ENCODE data around the gene RGMA.
A peak's percentile ranks its signal among the peaks of the same experiment; 100 is the strongest.
"Not testable (repeated sequence)": the region's sequence is repeated elsewhere in the genome, so short reads cannot be mapped to it uniquely, and the experiment has no call there.

The RGMA gene

GRCh38 chr15:93048426-93048721 lies 40.6 kb downstream of the RGMA start:
- DNase-seq (ENCODE audit: low read depth in 2 of 2) = no peak

- DNase-seq (ENCODE audit: low read depth in 2 of 2) = peak in 1 of 2 donors; percentile 8
These were observed 41.2 kb downstream of the RGMA start for GRCh38 chr15:93047621-93048425.

DNA sequence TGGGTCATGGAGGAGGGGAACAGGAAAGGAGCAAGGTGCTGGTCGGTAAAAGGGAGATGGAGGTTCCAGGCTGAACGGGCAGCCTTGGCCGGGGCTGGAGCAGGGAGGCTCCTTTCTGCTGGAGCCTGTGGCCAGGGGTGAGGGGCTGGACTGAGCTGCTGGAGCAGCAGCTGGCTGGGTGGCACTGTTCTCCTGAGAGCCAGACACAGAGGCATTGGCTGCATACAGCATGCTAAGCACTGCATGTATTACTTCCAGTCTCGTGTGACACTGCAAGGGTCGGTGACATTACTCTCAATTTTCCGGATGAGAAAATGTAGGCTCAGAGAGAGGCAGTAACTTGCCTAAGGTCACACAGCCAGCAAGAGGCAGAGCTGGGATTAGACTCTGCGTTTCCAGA lies 42.3 kb downstream of the RGMA start:
- DNase-seq (ENCODE audit: low read depth in 2 of 2) = no peak

GRCh38 chr15:93046120-93046519 lies 42.9 kb downstream of the RGMA start:
- DNase-seq (ENCODE audit: low read depth in 2 of 2) = no peak

GRCh38 chr15:93045191-93045785 lies 43.7 kb downstream of the RGMA start:
- DNase-seq (ENCODE audit: low read depth in 2 of 2) = no peak

DNA sequence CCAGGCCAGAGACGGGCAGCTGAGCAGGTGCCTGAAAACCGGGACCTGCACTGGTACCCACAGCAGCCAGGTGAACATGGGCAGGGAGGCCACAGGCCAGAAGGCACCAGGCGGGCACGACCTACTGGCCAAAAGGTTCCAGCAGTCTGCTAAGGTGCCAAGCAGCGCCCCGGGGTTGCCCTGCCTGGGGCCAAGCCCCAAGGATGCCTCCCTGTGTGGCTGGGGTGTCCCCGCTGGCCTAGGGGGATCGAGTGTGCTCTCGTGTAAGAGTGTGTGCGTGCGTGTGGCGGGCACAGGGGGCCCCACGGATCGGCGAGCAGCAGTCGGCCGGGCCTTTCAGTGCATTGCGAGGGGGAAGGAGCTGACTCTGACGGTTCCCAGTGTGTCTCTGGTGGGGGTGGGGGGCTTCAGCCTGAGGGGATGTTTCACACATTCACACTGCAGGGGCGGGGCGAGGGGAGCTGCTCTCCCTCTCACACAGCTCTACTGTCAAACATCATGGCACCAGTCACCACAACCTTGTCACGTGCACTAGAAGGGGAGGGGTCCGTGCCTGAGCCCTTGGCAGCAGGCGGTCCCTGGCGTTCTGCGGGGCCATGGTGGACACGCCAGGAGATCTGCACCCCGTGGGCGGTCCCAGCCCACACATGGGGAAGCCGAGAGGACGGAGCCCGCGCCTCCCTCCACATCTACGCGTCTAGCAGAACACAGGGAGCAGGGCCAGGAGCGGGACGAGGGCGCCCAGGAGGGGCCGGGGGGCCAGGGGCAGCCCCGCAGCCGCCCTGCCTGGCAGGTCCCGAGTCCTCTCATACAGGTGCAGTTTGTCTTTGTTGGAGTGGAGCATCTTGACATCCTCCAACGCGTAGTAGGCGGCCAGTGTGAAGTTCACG lies 44.5 kb downstream of the RGMA start:
- DNase-seq (ENCODE audit: low read depth in 2 of 2) = no peak

- no peak for DNase-seq (ENCODE audit: low read depth in 2 of 2)
These were observed 45.2 kb downstream of the RGMA start for GRCh38 chr15:93043621-93044300.

GRCh38 chr15:93042691-93043378 lies 46.2 kb downstream of the RGMA start:
- no peak for DNase-seq (ENCODE audit: low read depth in 2 of 2)

- no peak for DNase-seq (ENCODE audit: low read depth in 2 of 2)
These were observed 46.8 kb downstream of the RGMA start for GRCh38 chr15:93042211-93042610.

DNA sequence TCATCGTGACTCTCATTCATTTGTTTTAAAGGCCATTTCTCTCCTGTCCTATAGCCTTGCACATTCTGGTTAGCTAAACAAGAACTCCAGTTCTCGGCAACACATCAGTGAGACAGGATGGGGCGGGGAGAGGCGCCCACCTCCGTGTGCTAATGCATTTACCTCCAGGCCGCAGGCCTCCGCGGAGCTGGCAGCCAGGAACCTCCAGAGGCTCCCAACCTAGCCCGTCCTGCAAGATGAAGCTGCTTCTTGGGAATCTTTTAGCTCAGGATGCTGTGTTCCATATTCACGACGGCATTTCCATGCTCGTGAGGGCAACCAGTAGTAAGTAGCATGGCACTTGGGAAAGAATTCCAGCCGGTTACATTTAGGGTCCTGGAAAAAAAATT lies 47.9 kb downstream of the RGMA start:
- no peak for DNase-seq (ENCODE audit: low read depth in 2 of 2)

DNA sequence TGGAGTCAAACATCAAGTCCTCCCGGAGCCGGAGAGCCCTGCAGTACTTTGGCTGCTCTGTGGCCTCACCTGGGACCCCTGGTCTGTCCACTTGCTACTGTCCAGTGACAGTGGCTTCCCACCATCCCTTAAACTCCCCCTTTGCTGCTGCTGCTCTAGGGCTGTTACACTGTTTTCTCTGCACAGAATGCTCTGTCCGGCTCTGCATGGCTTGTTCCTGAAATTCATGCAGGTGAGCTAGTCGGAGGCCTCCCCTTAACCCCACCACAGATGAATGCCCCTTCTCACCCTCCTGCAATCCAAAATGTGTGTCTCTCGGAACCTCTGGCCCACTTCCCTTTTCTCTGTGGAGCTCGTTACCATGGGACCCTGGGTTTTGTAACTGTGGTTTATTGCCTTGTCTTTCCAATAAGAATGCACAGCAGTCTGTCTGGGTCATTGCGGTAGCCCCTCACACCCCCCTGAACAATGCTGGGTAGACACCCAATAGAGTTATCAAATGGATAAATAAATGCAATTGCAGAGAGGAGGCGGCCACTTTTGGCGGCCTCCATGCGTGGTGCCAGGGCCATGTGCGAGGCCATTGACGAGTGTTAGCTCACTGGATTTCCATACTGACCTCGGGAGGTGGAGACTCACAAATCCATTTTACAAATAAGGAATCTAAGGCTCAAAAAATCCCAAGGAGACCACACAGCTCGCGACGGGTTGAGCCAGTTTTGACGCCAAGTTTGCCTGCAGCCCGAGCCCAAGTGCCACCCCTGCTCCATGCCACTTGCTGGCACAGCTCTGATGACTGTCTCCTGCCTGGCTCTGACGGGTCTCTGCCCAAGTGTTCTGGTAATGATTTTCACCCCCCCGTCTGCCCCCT lies 48.5 kb downstream of the RGMA start:
- DNase-seq (ENCODE audit: low read depth in 2 of 2) = no peak

- DNase-seq (ENCODE audit: low read depth in 2 of 2) = not testable (repeated sequence)
These were observed 49.3 kb downstream of the RGMA start for GRCh38 chr15:93039562-93040287.

DNA sequence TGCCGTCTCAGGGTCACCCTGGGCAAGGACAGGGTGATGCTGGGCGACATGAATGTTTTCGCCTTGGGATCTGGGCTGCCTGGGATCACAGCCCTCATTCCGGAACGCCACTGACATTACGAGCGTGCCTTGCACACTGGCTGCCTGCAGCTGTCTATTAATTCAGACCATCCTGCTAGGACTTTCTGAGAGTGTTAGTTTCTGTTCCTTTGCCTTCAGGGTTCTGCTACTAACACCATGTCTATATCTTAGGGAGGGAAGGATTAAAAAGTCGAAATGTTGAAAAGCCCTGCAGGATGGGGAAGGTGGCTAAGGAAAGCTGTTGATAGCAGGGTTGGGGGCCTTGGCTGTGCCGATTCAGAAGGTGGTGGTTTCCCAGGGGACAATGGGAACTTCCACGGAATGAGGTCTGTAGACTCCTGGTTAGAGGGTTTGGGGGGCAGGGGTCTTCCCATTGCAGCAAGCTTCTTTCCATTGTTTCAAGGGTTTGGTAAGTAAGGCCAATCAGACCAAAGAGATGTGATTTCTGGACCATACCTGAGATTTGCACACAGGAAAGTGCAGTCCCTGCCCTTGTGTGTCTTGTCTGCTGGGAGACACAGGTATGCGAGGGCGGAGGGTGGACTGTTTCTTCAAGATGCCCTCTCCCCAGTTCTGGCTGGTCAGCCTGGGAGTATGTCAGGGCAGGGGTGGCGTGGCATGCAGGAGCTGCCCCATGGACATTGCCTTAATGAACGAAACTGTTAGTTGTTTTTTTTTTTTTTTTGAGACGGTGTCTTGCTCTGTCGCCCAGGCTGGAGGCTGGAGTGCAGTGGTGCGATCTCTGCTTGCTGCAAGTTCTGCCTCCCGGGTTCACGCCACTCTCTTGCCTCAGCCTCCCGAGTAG lies 50.9 kb downstream of the RGMA start:
- DNase-seq (ENCODE audit: low read depth in 2 of 2) = no peak

GRCh38 chr15:93036951-93037819 lies 51.8 kb downstream of the RGMA start:
- no peak for DNase-seq (ENCODE audit: low read depth in 2 of 2)

- DNase-seq (ENCODE audit: low read depth in 2 of 2) = peak in 1 of 2 donors; percentile 26
These were observed 52.8 kb downstream of the RGMA start for GRCh38 chr15:93035953-93036810.

DNA sequence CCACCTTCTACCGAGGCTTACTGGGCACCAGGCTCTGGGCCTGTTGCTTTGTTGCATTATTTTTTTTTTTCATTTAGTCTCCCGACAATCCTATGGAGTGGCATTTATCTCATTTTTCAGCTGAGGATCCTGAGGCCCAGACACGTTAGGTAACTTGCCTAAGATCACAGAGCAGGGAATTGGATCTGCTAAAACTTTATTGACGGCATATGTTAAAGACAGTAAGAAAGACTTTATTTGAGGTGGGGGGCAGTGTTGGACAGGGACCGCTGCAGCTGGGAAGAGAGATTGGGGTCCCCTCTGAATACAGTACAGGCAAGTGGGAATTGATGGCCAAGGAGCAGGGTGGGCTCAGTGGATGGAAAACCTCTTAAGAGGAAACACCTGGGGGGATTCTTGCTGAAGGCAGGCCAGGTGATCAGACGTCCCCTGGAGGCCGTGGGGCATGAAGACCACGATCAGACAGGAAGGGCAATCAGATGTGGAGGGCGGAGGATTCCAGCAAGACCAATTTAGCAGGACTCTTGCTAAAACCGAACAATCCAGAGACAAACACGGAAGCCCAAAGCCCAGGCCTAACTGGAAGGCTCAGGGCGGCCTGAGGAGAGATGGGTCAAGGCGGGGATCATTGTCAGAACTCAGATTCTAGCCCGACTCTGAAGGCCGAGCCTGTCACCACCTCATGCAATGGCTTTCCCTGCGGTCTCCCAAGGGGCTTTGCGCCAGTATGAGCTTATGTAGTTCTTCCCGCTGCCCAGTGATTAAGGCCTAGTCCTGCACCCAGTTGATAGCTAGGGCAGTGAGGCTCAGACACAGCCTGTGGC lies 53.7 kb downstream of the RGMA start:
- DNase-seq (ENCODE audit: low read depth in 2 of 2) = no peak
